CD4-positive, alpha-beta T cell (primary cell): ENCODE data around the gene MADCAM1. TPM values are rescaled to one million over a fixed set of nuclear protein-coding genes. Genes with fewer than 3 reads are reported as not detected.

Experiments
- ATAC-seq: fragments of 200-7000 bp; cut with Tn5 transposase; one replicate; pipeline ENCODE4 v1.10.0; 2022; ENCODE audit warnings: mild to moderate bottlenecking; ENCODE audit not compliant: poor library complexity
- CTCF ChIA-PET: fragments of 350-600 bp; sonication (Branson Sonifier 250); formaldehyde crosslinking; loops from one replicate; lab custom pipeline; 2021; ENCODE audit warnings: antibody characterized with exemption, inconsistent platforms; lab: Charles Lee
- POLR2A ChIA-PET: fragments of 350-600 bp; sonication (Branson Sonifier 250); formaldehyde crosslinking; loops from one replicate; lab custom pipeline; 2021; ENCODE audit warnings: antibody characterized with exemption, inconsistent platforms; lab: Charles Lee
- DNase-seq, 14 experiments: peaks; one replicate each; pipeline ENCODE4 v3.0.0-alpha.2; 2013 to 2020; ENCODE audit warnings: mixed read lengths in 2 of 14
- H3K27ac ChIP-seq, 2 donors: one replicate each; pipeline versions ENCODE4 v1.5.1 to v1.7.0; 2013; ENCODE audit warnings: low read length in 2 of 2, low read depth in 1 of 2, mild to moderate bottlenecking in 1 of 2
- H3K27me3 ChIP-seq, 2 experiments: 1 replicate in 1 of 2; 2 replicates in 1 of 2; pipeline versions ENCODE4 v1.6.1 to v1.7.0; 2013; ENCODE audit warnings: low read length in 2 of 2, control low read depth in 1 of 2, mild to moderate bottlenecking in 1 of 2, moderate library complexity in 1 of 2; ENCODE audit not compliant: insufficient read depth in 2 of 2, control insufficient read depth in 1 of 2
- H3K36me3 ChIP-seq: one replicate; pipeline ENCODE4 v1.6.1; 2013; ENCODE audit warnings: low read length, control low read depth; ENCODE audit not compliant: insufficient read depth
- H3K4me1 ChIP-seq: one replicate; pipeline ENCODE4 v1.6.1; 2013; ENCODE audit warnings: low read length, control low read depth; ENCODE audit not compliant: insufficient read depth
- H3K4me3 ChIP-seq: one replicate; pipeline ENCODE4 v1.5.1; 2013; ENCODE audit warnings: mild to moderate bottlenecking, low read length, moderate library complexity
- H3K9me3 ChIP-seq, 2 experiments: 1 replicate in 1 of 2; 2 replicates in 1 of 2; pipeline versions ENCODE4 v1.6.1 to v1.7.0; 2013; ENCODE audit warnings: low read length in 2 of 2, mild to moderate bottlenecking in 2 of 2, control low read depth in 1 of 2, moderate library complexity in 1 of 2; ENCODE audit not compliant: control insufficient read depth in 1 of 2, insufficient read depth in 1 of 2
- H3K27ac Mint-ChIP-seq: one replicate; pipeline ENCODE4 v1.8.0; 2020; ENCODE audit warnings: mixed read lengths
- H3K27me3 Mint-ChIP-seq: one replicate; pipeline ENCODE4 v1.8.0; 2021; ENCODE audit warnings: mixed read lengths
- H3K36me3 Mint-ChIP-seq: one replicate; pipeline ENCODE4 v1.8.0; 2021; ENCODE audit warnings: low read depth, mixed read lengths
- H3K4me1 Mint-ChIP-seq: one replicate; pipeline ENCODE4 v1.8.0; 2021; ENCODE audit warnings: low read depth, mixed read lengths
- H3K4me3 Mint-ChIP-seq: one replicate; pipeline ENCODE4 v1.8.0; 2020; ENCODE audit warnings: mild to moderate bottlenecking, mixed read lengths
- H3K9me3 Mint-ChIP-seq: one replicate; pipeline ENCODE4 v1.8.0; 2020; ENCODE audit warnings: mixed read lengths
- CTCF ChIP-seq: fragments of 200-600 bp; IDR thresholded peaks from one replicate; pipeline ENCODE4 v1.8.0; 2022; ENCODE audit warnings: antibody characterized with exemption, mild to moderate bottlenecking
- intact Hi-C, 2 experiments: fragments of 100-400 bp; cut with DNase I in 1 of 2; cut with micrococcal nuclease in 1 of 2; formaldehyde crosslinking; loops; one replicate each; pipeline versions ENCODE4 v1.15.1 to v1.9.0; 2023 to 2025; cut with DNase I, micrococcal nuclease
- polyA plus RNA-seq, 2 donors: library from polyadenylated mRNA; unstranded; fragments of 120-200 nt; gene quantifications; one replicate each; pipeline ENCODE4 v1.2.1, GENCODE V29; 2013
- total RNA-seq, 174 experiments: library from RNA in 2 of 174; stranded (reverse) in 2 of 174; gene quantifications; one replicate each; pipeline ENCODE4 v1.2.3 and lab custom pipeline; 2021 to 2026

The MADCAM1 gene
- total RNA-seq, result under 1 TPM; 0.20 to 0.91 TPM
- 0.25 TPM for polyA plus RNA-seq (2013, experiment 1 of 2)
- 0.80 TPM for polyA plus RNA-seq (2013, experiment 2 of 2)
- total RNA-seq (lab: John Stamatoyannopoulos, UW), result 0 to 2.2 (median 0.46) reads per million in 172 experiments

GRCh38 chr19:496112-496665 lies at the start of gene MADCAM1:
TSS of gene MADCAM1 (plus strand) at chr19:496486. CDS start at chr19:496500, 14 bp downstream.
- no peak within 1 kb of the TSS for H3K4me3 Mint-ChIP-seq
- no peak for DNase-seq

GRCh38 chr19:447064-447426 lies 49.2 kb upstream of the MADCAM1 start:
- Histone ChIP-seq H3K27ac (no peak overlapping the region), H3K4me1 (no peaks in the 10 kb centered on the region), H3K9me3 (peaks cover 0 to 27% of the 10 kb centered on the region in 2 experiments), H3K4me3 (no peak overlapping the region), H3K36me3 (no peaks in the 10 kb centered on the region), H3K27me3 (no peaks in the 10 kb centered on the region)
- Mint-ChIP-seq H3K9me3 (no peaks in the 10 kb centered on the region), H3K27me3 (peaks cover 3% of the 10 kb centered on the region), H3K27ac (no peak overlapping the region), H3K36me3 (no peaks in the 10 kb centered on the region), H3K4me3 (no peak overlapping the region), H3K4me1 (no peaks in the 10 kb centered on the region)
- no peak for DNase-seq
- ChIA-PET POLR2A (no interaction called here), CTCF (no interaction called here)
- TF ChIP-seq CTCF, result no peak
- ATAC-seq, result no peak
- intact Hi-C loops, result no loop called here

More at GRCh38 chr19:496112-496665, at the start of gene MADCAM1:
- no peak within 1 kb of the TSS for H3K4me3 ChIP-seq
- H3K27me3 ChIP-seq, result peaks cover 19 to 27% of the 10 kb centered on the region in 2 experiments
- H3K4me1 Mint-ChIP-seq, result no peaks in the 10 kb centered on the region
- no peaks in the 10 kb centered on the region for H3K36me3 Mint-ChIP-seq
- H3K36me3 ChIP-seq, result no peaks in the 10 kb centered on the region
- ChIA-PET POLR2A (interaction anchor here (1.3 kb wide), 1 partner anchor 11 kb away, joined by 4 read pairs; no protein-coding TSS in a partner anchor), CTCF (interaction anchor here (1.2 to 1.7 kb wide), 3 partner anchors 8 to 15 kb away, joined by 7 to 15 read pairs (median 14); partner anchors contain the start of gene TPGS1)
- no peak for TF ChIP-seq CTCF
- H3K27me3 Mint-ChIP-seq, result peaks cover 18% of the 10 kb centered on the region
- no peaks in the 10 kb centered on the region for H3K9me3 Mint-ChIP-seq
- intact Hi-C loops, result no loop called here
- no peak within 1 kb of the TSS for H3K27ac Mint-ChIP-seq
- H3K27ac ChIP-seq, result no peak within 1 kb of the TSS
- ATAC-seq, result no peak
- H3K4me1 ChIP-seq, result peaks cover 23% of the 10 kb centered on the region
- H3K9me3 ChIP-seq, result peaks cover 0 to 19% of the 10 kb centered on the region in 2 experiments

GRCh38 chr19:447816-448560 lies 48.3 kb upstream of the MADCAM1 start:
- no peaks in the 10 kb centered on the region for H3K4me1 Mint-ChIP-seq
- no peak overlapping the region for H3K27ac Mint-ChIP-seq
- ChIA-PET POLR2A (no interaction called here), CTCF (no interaction called here)
- DNase-seq (no peak), ATAC-seq (no peak)
- peaks cover 3% of the 10 kb centered on the region for H3K27me3 Mint-ChIP-seq
- no peak overlapping the region for H3K27ac ChIP-seq
- H3K9me3 ChIP-seq, result peaks cover 0 to 27% of the 10 kb centered on the region in 2 experiments
- no peaks in the 10 kb centered on the region for H3K36me3 ChIP-seq
- no peaks in the 10 kb centered on the region for H3K4me1 ChIP-seq
- H3K9me3 Mint-ChIP-seq, result no peaks in the 10 kb centered on the region
- no peak for TF ChIP-seq CTCF
- no peaks in the 10 kb centered on the region for H3K36me3 Mint-ChIP-seq
- no peak overlapping the region for H3K4me3 ChIP-seq
- no peaks in the 10 kb centered on the region for H3K27me3 ChIP-seq
- no peak overlapping the region for H3K4me3 Mint-ChIP-seq
- intact Hi-C loops, result no loop called here
